PC-3 (cell line): Measurements from ENCODE around the gene TMEM98. TPM values are rescaled to one million over a fixed set of nuclear protein-coding genes. Genes with fewer than 3 reads are reported as not detected.

ENCODE experiments used
- ATAC-seq: fragments of 200-7000 bp; cut with Tn5 transposase; 2 replicates; pipeline ENCODE4 v1.9.1; 2020; ENCODE audit warnings: mild to moderate bottlenecking, moderate library complexity
- BruUV-seq: library from RNA; stranded (reverse); fragments of 400-500 nt; replicated peaks from 2 replicates; lab custom pipeline; 2021; lab: Mats Ljungman, UMichigan
- CTCF ChIA-PET: fragments of 300-600 bp; sonication (Branson Sonifier 250); formaldehyde crosslinking; loops from one replicate; lab custom pipeline; 2022; ENCODE audit warnings: antibody characterized with exemption; lab: Charles Lee
- POLR2A ChIA-PET: fragments of 300-600 bp; sonication (Branson Sonifier 250); formaldehyde crosslinking; loops from one replicate; lab custom pipeline; 2022; ENCODE audit warnings: antibody characterized with exemption; ENCODE audit not compliant: unreplicated experiment; lab: Charles Lee
- DNase-seq: peaks from one replicate; pipeline ENCODE4 v3.0.0-alpha.2; 2015
- H2AFZ ChIP-seq: fragments of 300-600 bp; sonication (generic); 2 replicates; pipeline ENCODE4 v1.6.0; 2016; ENCODE audit warnings: antibody characterized with exemption, low read length
- H3F3A ChIP-seq: fragments of 300-600 bp; sonication (generic); one replicate; pipeline ENCODE4 v1.6.0; 2017; ENCODE audit warnings: antibody characterized with exemption, low read length, control low read depth, mild to moderate bottlenecking; ENCODE audit not compliant: unreplicated experiment
- H3K27ac ChIP-seq: fragments of 300-600 bp; sonication (generic); 2 replicates; pipeline ENCODE4 v1.5.1; 2016; ENCODE audit warnings: mild to moderate bottlenecking, low read length
- H3K27me3 ChIP-seq: fragments of 300-600 bp; sonication (generic); 2 replicates; pipeline ENCODE4 v1.6.1; 2016; ENCODE audit warnings: low read length, mixed read lengths
- H3K36me3 ChIP-seq: fragments of 300-600 bp; sonication (generic); 2 replicates; pipeline ENCODE4 v1.6.1; 2016; ENCODE audit warnings: low read depth, mixed run types, low read length, mixed read lengths
- H3K4me1 ChIP-seq: fragments of 300-600 bp; sonication (generic); 2 replicates; pipeline ENCODE4 v1.5.1; 2016; ENCODE audit warnings: low read length; ENCODE audit not compliant: insufficient read depth
- H3K4me2 ChIP-seq: fragments of 300-600 bp; sonication (generic); 2 replicates; pipeline ENCODE4 v1.6.0; 2016; ENCODE audit warnings: low read length
- H3K4me3 ChIP-seq: fragments of 300-600 bp; sonication (generic); 2 replicates; pipeline ENCODE4 v1.5.1; 2016; ENCODE audit warnings: mild to moderate bottlenecking, low read length, mixed read lengths
- H3K79me2 ChIP-seq: fragments of 300-600 bp; sonication (generic); 2 replicates; pipeline ENCODE4 v1.6.1; 2017; ENCODE audit warnings: low read length, mixed read lengths
- H3K9ac ChIP-seq: fragments of 300-600 bp; sonication (generic); 2 replicates; pipeline ENCODE4 v1.6.0; 2016; ENCODE audit warnings: mild to moderate bottlenecking, low read length
- H3K9me2 ChIP-seq: fragments of 300-600 bp; sonication (generic); replicated peaks from 2 replicates; pipeline ENCODE4 v1.6.1; 2016; ENCODE audit warnings: mixed run types, low read length, mixed read lengths
- H3K9me3 ChIP-seq: fragments of 300-600 bp; sonication (generic); 2 replicates; pipeline ENCODE4 v1.6.1; 2016; ENCODE audit warnings: low read length, mixed read lengths
- H4K20me1 ChIP-seq: fragments of 300-600 bp; sonication (generic); 2 replicates; pipeline ENCODE4 v1.6.1; 2016; ENCODE audit warnings: low read length, mixed read lengths
- CTCF ChIP-seq: fragments of 300-600 bp; sonication (generic); conservative IDR thresholded peaks from 2 replicates; pipeline ENCODE4 v1.5.1; 2017; ENCODE audit warnings: antibody characterized with exemption, low read depth, mild to moderate bottlenecking, low read length
- EZH2 ChIP-seq: fragments of 300-600 bp; sonication (generic); IDR thresholded peaks from one replicate; pipeline ENCODE4 v1.6.1; 2017; ENCODE audit warnings: antibody characterized with exemption, mild to moderate bottlenecking, low read length; ENCODE audit not compliant: unreplicated experiment
- EZH2phosphoT487 ChIP-seq: fragments of 300-600 bp; sonication (generic); IDR thresholded peaks from 2 replicates; pipeline ENCODE4 v1.6.1; 2018; ENCODE audit warnings: mild to moderate bottlenecking, antibody characterized with exemption, low read length, borderline replicate concordance
- intact Hi-C: fragments of 100-400 bp; cut with micrococcal nuclease; formaldehyde crosslinking; loops from 2 replicates; pipeline ENCODE4 v1.9.0; 2023
- total RNA-seq: library from RNA; depleted of rRNA; stranded (reverse); fragments of >200 nt; gene quantifications from 2 replicates; pipeline ENCODE4 v1.2.3, GENCODE V29; 2014

The TMEM98 gene
- total RNA-seq, 1 experiment from 2014 or later: 59.4 TPM

- no peaks in the 10 kb centered on the region for H3K9me3 ChIP-seq
- no peaks in the 10 kb centered on the region for H4K20me1 ChIP-seq
- H3K9me2 ChIP-seq: no peaks in the 10 kb centered on the region
- H3K36me3 ChIP-seq: no peaks in the 10 kb centered on the region
- H3K27ac ChIP-seq: no peak overlapping the region
- peak overlapping the region; percentile 87 for H3K4me2 ChIP-seq
- no TSS peak for BruUV-seq
- no peaks in the 10 kb centered on the region for H3F3A ChIP-seq
- no peaks in the 10 kb centered on the region for H3K79me2 ChIP-seq
- DNase-seq (no peak), ATAC-seq (no peak)
- POLR2A ChIA-PET: no interaction called here
- intact Hi-C loops: no loop called here
- TF ChIP-seq CTCF (no peak), EZH2phosphoT487 (no peak)
- H3K9ac ChIP-seq: peak overlapping the region; percentile 63; the same call in 1 of the 2 replicates
- CTCF ChIA-PET: no interaction called here
- no peaks in the 10 kb centered on the region for H3K27me3 ChIP-seq
- peak overlapping the region; percentile 75 for H3K4me3 ChIP-seq
- peak overlapping the region; percentile 90 for H2AFZ ChIP-seq
- H3K4me1 ChIP-seq: peaks cover 17% of the 10 kb centered on the region; the same call in 1 of the 2 replicates
Observed at GRCh38 chr17:32927201-32927723, 691 bp upstream of the TMEM98 start.

- peak overlapping the region; percentile 91 for H3K4me2 ChIP-seq
- H3K4me3 ChIP-seq: peak overlapping the region; percentile 80
- H3K79me2 ChIP-seq: no peaks in the 10 kb centered on the region
- ChIA-PET CTCF (interaction anchor here (1.0 kb wide), 1 partner anchor 19 kb away, joined by 3 read pairs; no protein-coding TSS in a partner anchor), POLR2A (no interaction called here)
- no peaks in the 10 kb centered on the region for H4K20me1 ChIP-seq
- BruUV-seq: TSS peak; percentile 81
- no peaks in the 10 kb centered on the region for H3K9me3 ChIP-seq
- intact Hi-C loops: no loop called here
- ATAC-seq (no peak), DNase-seq (no peak)
- peaks cover 25% of the 10 kb centered on the region for H3K4me1 ChIP-seq
- H3K36me3 ChIP-seq: no peaks in the 10 kb centered on the region
- H3K9me2 ChIP-seq: no peaks in the 10 kb centered on the region
- H2AFZ ChIP-seq: peak overlapping the region; percentile 93
- no peak overlapping the region for H3K27ac ChIP-seq
- no peaks in the 10 kb centered on the region for H3K27me3 ChIP-seq
- H3K9ac ChIP-seq: peak overlapping the region; percentile 72
- no peaks in the 10 kb centered on the region for H3F3A ChIP-seq
- TF ChIP-seq EZH2 (no peak), CTCF (no peak), EZH2phosphoT487 (no peak)
Observed at GRCh38 chr17:32928586-32929535, 908 bp downstream of the TMEM98 start.

GRCh38 chr17:32929588-32929987 lies 1.6 kb downstream of the TMEM98 start:
- Histone ChIP-seq H3K4me3 (no peak overlapping the region), H3F3A (no peaks in the 10 kb centered on the region), H3K27ac (no peak overlapping the region), H3K4me2 (no peak overlapping the region), H3K9ac (no peak overlapping the region), H3K9me2 (no peaks in the 10 kb centered on the region), H3K9me3 (no peaks in the 10 kb centered on the region), H4K20me1 (no peaks in the 10 kb centered on the region), H2AFZ (no peak overlapping the region), H3K27me3 (no peaks in the 10 kb centered on the region), H3K79me2 (no peaks in the 10 kb centered on the region), H3K4me1 (peaks cover 30% of the 10 kb centered on the region), H3K36me3 (no peaks in the 10 kb centered on the region)
- BruUV-seq: no TSS peak
- ChIA-PET CTCF (no interaction called here), POLR2A (no interaction called here)
- ATAC-seq (no peak), DNase-seq (no peak)
- intact Hi-C loops: no loop called here
- TF ChIP-seq EZH2phosphoT487 (no peak), CTCF (no peak), EZH2 (no peak)
